HG02840 (cell line): ENCODE data around the gene MYRF.

Experiments used
- ATAC-seq: cut with Tn5 transposase; IDR thresholded peaks from one replicate; pipeline ENCODE4 v1.9.1; 2021; ENCODE audit warnings: mild to moderate bottlenecking, moderate library complexity, moderate number of reproducible peaks; ENCODE audit not compliant: unreplicated experiment, low FRiP score

The MYRF gene

DNA sequence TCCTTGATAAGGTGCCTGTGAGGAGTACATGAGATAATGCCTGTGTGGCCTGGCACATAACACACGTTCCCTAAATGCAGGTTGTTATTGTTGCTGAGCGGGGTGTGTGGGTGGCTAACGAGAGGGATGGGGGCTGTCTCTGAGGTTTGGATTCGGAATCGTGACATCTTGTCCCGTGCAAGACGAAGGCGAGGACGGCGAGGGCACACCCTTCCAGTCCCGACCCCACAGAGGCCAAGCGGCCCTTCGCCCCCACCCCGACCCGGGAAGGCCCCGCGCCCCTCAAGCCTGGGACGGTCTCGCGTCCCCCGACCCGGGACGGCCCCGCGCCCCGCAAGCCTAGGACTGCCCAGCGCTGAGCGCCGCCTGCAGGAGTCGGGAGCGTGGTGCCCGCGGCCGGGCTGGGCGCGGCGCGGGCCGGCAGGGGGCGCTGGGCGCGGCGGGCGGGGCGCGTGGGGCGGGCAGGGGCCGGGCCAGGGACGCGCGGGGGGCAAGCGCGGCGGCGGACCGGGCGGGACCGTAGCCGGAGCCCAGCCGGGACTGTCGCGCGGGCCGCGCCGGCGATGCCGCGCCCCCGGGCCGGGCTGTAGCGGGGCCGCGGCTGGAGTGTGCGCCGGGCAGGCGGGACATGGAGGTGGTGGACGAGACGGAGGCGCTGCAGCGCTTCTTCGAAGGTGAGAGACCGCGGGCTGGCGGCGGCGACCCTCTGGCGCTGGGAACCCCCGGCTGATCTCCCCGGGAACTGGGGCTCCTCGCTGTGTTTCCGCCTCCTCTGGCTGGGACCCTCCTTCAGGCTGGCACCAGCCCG, at the start of gene MYRF:
Gene MYRF (plus strand): TSS at position 520 of the 808 bp plus-strand sequence. CDS start 109 bp downstream, at position 629.
- ATAC-seq: no peak

DNA sequence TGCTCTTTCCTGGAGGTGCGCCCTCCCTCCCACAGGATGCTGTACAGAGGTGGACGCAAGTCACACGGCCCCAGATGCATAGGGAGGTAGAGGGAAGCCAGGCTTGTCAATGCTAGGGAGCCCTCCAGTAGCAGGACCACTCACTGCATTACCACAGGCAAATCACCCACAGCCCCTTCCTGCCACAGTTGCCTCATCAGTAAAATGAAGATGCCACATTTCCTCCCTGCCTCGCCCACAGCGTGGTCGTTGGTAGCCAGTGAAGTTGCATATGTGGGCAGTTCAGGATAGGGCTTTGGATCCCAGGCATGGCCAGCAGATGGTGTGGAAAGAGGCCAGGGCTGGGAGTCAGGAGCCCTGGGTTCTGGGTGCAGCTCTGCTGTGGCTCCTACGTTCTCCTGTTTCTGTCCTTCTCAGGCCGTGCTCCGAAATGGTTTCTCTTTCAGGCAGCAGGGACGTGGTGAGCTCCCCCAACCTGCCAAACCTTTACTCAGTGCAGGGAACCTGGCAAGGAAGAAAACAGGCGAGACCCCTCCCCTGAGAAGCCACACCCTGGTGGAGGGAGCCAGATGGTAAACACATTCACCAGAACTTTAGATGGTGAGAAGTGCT, 49.6 kb upstream of the MYRF start:
- no peak for ATAC-seq

DNA sequence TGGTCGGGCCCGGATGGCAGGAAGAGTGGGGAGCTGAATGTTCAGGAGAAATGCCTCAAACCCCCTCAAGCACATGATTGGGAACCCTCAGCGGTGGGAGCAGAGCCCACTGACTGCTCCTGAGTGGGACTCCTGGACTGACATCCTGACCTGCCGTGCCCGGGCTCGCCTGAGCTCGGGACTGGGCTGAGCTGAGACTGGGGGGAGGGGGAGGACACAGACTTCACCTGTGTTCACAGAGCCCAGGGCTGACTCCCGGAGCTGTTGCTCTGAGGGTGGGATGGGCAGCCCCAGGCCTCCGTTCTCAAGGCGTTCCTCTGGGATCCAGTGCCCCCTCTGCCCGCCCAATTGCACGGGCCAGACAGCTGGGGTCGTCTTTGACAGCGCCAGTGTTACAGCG, 47.6 kb upstream of the MYRF start:
- ATAC-seq: no peak

DNA sequence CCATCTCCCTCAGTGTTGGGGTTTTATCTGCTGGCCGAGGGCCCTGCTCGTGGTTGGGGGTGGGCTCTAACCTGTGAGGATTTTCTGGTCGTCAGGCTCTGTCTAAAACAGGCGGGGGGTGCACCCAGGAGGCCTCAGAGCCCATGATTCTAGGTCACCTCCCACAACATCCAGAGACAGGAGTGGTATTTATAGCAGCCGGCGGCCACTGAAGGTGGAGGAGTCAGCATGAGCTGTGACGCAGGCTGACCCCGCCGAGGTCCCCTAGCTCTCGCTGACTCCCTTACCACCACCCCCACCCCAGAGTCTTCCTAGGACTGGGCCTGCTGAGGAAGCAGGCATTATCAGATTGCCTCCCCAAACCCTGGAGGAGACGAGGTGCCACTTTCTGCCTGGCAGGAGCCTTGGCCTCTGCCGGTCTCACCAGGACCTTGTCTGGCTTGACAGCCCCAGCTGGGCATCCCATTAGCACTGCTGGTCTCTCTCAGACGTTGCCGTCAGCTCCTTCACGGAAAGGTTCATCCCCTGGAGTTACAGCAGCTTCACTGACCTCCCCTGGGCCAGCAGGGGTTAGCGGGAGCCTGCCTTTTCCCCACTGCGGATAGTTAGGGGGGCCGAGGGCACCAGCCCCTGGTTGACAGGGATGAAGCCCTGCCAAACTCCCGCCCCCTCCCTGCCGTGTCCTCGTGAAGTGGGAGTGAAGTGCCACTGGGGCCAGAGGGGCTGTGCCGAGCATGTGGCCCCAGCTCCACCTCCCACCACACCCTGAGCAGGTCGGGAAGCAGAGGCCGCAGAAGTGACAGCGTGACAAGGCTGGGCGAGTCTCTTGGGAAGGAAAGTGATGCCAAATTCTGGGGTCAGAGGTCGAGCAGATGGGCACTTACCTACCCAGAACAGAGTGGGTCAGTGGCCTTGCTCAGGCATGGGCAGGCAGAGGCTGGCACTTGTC, 45.7 kb upstream of the MYRF start:
- ATAC-seq: no peak

DNA sequence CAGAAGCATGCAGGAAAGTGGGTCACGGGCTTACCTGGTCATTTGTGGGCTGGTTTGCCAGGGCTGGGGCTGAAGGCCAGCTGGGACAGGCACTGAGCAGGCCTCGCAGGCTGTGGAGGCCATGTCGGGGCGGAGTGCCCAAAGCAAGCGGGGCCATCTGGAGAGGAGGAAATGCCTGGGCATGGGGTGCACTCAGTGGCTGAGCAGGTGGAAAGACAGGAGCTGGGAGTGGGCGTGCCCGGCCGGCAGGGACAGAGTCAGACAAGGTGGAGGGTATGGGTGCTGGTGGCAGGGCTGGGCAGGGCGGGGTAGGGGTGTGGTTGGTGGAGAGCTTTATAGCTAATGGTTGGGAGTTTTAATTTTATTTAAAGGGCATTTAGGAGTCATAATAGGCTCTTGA, 44.9 kb upstream of the MYRF start:
- no peak for ATAC-seq

DNA sequence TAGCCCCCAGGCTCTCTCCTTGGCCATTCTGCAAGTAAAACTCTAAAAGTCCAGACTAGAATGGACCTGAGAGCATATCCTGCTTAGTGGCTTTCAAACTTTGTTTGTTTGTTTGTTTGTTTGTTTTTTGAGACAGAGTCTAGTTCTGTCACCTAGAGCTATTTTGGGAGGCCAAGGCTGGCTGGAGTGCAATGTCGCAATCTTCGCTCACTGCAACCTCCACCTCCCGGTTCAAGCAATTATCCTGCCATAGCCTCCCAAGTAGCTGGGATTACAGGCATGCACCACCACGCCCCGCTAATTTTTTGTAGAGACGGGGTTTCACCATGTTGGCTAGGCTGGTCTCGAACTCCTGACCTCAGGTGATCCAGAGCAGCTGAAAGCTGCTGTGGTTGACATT, 43.3 kb upstream of the MYRF start:
- no peak for ATAC-seq

DNA sequence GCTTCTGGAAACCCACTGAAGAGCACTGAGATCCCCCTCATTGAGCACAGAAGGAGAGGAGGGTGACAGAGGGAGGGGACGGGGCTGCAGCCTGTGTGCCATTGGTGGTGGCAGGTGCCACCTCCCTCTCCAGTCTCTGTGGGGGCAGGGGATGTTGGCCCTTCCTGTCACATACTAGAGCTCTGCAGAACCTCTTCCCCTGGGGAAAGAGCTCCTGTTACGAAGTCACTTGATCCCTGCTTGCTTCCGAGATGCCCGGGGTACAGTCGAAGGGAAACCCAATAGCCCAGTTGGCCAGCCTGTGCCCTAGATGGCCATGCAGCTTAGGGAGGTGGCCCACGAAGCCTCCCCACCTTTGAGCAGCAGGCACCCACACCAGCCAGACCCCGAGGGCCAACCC, 42.9 kb upstream of the MYRF start:
- no peak for ATAC-seq

DNA sequence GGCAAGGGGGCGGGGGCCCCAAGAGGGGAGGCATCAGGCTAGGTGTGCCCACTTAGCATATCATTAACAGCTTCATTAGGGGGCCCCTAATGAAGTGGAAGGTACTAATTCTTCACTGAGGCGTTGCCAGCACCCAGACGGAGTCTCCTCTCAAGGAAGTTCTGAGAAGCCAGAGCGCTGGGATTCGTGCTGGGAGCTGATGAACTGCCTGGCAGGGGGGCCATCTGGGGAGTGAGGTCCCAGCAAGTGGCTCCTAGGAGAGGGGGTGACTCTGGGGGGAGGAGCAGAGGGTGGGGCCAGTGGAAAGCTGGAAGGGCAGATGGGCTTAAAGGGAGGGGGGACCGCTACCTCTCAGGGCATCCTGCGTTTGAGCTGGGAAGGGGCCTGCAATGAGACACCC, 42.4 kb upstream of the MYRF start:
- no peak for ATAC-seq

DNA sequence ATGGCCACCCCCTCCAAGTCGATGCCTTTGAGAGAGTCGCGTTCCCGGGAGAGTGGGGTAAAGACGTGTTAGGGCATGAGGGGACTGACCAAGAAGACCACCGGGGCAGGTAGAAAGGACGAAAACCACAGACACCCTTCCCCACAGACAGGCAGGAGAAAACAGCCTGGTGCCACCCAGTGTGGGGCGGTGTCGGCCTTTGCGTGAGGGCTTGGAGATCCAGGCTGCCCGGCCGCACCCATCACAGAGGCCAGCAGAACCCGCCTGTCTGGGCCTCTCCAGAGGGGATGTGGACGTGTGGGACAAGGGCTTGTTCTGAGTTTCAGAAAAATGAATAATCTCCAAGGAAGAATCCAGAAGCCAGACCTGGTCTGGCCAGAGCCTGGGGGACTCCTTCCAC, 41.4 kb upstream of the MYRF start:
- no peak for ATAC-seq

DNA sequence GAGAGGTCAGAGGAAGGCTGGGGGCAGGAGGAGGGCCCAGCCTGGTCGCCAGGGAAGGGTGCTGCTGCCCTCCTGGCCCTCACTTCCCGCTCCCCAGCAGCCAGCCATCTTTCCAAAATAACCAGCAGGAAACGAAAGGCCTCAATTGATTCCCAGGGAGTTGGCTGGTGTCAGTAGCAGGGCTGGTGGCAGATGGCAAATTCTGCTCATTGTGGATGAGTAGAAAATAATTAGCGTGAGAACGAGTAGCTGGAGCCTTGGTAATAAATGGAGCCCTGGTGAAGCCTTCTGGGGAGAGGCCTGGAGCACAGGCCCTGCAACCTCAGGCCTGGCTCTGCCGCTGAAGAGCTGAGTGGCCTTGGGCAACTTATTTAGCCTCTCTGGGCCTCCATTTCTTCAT, 40.9 kb upstream of the MYRF start:
- no peak for ATAC-seq

DNA sequence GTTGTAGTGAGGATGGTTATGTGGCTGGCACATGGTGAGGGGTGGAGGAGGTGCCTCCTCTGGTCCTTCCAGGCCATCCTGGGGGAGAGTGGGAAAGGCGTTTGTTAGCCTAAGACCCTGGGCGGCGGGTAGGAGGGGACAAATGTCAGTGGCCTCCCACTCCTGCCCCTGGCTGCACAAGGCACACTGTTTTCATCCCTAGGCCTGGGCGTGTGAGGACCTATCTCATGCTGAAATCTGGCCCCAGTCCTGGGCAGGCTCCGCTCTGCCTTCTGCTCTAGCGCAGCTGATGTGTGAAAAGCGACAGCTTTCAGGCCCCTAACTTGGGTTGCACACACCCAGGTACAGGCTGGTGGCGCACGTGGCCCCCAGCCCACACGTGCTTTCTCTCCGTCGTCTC, 40.1 kb upstream of the MYRF start:
- ATAC-seq: no peak

DNA sequence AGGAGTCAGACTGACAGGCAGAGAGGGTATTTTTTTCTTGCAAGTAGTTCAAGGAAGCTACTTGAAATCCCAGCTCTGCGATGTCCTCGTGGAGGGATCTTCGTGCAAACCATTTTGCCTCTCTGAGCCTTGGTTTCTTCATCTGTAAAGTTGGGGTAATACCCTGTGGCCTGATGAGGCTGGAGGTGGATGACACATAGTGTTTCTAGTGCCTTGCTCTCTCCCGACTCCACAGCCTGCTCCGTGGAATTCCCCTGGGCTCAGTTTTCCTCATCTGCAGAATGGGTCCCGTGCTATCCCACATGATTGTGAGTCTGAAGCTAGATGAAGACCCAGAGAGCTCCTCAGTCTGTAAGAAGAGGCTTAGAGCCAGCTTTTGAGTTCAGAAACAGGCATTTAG, 39.6 kb upstream of the MYRF start:
- no peak for ATAC-seq

DNA sequence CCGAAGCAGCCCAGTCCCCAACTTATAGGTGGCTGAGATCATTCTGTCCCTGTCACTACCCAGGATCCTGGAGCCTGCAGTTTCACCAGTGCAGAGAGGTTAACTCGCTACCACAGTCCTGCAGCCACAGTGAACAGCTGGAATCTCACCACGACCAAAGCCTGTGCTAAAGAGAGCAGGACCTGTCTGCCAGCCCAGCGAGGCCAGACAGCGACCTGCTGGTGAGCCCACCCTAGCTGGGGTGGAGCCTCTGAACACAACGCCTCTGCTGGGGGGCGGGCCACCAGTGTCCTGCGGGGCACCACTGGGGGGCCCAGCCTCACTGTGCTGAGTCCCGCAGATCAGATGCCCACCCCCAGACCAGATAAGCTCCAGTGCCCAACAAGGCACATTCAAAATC, 39.0 kb upstream of the MYRF start:
- ATAC-seq: no peak

DNA sequence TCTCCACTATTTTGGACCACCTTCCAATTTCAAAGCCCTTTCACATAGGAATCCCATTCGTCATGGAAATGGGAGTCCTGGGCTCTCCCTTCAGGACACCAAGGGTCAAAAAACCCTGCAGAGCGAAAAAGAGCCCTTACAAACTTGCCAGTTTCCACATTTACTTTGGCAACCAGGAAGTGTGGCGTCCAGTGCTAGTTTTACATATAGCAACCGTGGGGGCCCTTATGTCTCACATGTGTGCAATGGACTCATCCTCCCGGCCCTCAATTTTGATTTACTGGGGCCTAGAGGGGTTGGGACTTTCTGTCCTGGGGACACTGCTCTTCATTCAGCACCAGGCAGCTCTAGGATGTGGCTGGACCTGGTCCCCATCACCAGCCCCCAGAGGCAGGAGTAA, 38.5 kb upstream of the MYRF start:
- ATAC-seq: no peak

DNA sequence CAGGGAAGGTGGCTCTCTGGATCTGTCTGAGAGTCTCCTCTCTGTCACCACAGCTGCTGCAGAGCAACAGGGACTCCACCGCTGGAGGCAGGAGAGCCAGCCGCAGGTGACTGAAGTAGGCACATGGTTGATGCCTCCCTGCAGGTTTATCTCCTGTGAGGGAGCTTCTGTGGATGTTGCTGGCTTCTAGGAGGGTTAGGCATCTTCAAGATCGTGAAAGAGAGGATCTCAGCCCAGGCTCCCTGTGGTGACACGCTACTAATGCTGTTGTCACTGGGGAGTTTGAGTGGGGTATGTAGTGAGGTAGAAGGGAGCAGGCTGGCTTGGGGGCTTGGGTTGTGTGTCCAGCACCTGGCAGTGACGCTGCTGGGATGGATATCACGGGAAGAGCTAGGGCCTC, 38.1 kb upstream of the MYRF start:
- ATAC-seq: no peak

DNA sequence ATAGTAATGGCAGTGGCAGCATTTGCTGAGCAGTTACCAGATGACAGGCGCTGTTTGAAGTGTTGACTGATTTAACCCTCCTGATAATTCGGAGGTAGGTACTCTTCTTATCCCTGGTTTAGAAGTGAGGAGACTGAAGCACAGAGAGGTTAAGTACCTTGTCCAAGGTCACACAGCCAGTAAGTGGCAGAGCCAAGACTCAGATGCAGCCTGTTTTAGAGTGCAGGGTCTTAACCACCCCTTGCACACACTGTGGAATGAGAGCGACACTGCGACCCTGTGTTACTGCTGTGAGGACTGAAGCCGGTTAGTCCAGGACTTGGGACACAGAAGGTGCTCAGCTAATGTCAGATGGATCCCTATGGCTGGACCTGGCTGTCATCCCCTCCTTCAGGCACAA, 37.5 kb upstream of the MYRF start:
- no peak for ATAC-seq

DNA sequence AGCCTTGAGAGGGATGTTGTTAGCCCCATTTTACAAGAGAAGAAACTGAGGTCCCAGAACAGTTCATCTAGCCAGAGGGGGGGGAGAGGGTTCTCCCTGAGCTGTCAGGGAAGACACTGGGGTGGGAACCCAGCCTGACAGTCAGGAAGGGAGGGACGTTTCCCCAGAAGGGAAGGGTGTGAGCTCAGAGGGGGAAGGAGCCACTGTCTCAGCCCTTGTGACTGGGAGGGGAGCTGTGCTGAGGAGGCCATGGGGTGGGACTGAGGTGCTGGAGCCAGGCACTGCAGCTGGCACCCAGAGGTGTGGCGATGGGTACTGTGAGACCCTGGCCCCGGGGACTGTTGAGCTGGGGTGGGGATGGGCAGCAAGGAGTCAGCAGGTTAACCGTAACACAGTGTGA, 36.6 kb upstream of the MYRF start:
- ATAC-seq: no peak

DNA sequence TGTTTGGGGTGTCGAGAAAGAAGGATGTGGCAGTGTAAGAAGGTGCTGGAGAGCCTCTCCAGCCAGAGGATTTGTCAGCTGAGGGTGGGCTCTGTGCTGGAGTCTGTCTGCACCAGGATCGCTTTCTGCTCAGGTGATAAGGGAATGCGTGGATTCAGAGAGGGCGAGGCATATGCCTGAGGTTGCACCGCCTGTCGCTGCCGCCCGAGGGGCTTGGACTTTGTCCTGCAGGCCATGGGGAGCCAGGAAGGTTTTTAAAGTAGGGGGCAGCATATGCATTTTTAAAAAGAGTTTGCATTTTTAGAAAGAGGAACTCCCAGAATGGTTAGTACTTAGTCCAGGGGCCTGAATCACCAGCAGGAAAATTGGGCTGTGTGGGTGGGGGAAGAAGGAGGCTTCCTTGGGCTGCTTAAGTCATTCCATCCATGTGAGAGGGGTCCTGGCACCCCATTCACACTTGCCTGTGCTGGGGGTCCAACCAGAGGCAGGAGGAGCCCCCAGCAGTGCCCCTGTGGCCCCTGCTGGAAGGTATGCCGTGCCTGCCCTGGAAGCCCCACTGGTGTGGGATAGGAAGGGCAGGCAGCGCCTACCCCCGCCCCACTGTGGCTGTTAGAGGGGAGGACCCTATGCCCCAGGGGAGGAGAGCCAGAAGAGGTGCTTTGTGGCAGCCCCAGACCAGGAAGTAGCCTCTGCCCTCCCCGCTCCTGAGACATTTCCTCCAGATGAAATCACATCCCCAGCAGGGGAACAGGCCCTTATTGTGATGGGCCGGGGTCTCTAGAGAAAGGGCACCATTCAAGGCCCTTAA, 35.8 kb upstream of the MYRF start:
- no peak for ATAC-seq

DNA sequence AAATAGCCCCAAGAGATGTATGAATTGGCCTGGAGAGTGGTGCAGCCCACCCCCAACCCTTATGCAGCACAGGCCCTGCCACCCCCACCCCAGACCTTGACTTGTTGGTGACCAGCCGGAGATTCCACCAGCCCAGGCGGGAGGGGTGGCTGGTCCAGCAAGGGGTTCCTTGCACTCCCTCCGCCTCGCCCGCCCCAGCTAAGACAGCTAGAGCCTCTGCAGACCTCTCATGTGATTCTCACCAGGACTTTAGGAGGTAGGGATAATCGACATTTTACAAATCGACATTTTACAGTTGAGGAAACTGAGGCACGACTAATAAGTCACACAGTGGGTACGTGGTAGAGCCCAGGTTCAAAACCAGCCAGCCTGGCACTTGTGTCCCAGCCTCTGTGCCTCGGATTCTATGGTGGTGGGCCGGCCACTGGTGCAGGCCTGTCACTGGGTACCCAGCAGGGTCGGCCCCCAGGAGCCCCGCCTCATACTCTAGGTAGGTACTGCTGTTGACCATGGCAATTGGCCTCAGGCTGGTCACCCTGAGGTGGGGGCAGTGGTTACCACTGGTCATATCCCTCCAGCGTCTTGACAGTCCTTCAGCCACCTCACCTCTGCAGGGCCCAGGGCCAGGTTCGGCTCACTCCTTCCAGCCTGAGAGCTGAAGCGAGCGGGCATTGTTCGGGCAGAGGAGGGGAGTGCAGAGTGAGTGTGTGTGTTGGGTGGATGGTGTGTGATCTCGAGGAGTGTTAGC, 35.0 kb upstream of the MYRF start:
- no peak for ATAC-seq

DNA sequence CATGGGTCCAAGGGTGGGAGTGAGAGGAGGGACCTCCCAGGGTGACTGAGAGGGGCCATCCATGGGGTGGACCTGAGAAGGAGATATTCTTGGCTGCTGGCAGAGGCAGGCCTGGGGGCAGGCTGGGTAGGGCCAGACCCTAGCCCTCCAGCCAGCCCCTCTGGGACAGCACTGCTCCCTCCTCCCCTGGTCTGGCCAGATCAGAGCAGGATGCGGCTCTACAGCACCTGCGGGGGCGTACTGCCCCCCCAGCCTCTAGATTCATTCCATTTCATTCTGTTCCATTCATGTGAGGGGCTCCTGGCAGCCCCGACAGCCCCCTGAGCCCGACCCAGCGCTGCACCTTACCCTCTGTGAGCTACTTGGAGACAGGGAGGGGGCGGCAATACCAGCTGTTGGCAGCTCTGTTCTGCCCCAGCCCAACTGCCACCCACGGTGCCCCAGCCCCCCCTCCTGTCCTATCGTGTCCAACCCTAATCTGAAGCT, 34.3 kb upstream of the MYRF start:
- no peak for ATAC-seq
